ENCODE data around the gene TP63. TPM values are rescaled to one million over a fixed set of nuclear protein-coding genes. Genes with fewer than 3 reads are reported as not detected.

The TP63 gene
- total RNA-seq, 2 donors from 2014 or later = 0.31 to 0.35 TPM

- DNase-seq = no peak
- peak in 1 of 2 donors; percentile 54 for ATAC-seq
- intact Hi-C loops (cut with DNase I) = no loop called here
These were observed 306.3 kb downstream of the TP63 start for GRCh38 chr3:189937302-189938127.

GRCh38 chr3:189941125-189941524, 309.9 kb downstream of the TP63 start:
- intact Hi-C loops (cut with DNase I) = no loop called here
- no peak for DNase-seq
- no peak for ATAC-seq

DNA sequence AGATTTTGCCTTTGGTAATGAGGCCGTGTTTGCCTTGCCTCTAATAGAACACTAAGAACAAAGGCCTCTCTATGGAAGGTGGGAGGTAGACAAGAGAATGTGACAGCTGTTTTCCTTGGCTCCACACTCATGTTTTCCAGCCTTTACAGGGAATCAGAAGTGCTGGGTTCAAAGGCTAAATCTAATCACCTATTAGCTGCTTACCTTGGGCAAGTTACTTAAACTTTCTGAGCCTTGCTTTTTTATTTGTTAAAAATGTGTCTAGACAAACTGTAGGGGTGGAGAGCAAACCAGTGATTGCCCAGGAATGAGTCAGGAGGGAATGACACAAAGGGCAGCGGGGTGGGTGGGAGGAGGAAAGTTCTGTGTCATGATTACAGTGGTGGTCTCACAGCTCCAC, 310.5 kb downstream of the TP63 start:
- intact Hi-C loops (cut with DNase I) = no loop called here
- DNase-seq (no peak), ATAC-seq (peak in 1 of 2 donors; percentile 68)

DNA sequence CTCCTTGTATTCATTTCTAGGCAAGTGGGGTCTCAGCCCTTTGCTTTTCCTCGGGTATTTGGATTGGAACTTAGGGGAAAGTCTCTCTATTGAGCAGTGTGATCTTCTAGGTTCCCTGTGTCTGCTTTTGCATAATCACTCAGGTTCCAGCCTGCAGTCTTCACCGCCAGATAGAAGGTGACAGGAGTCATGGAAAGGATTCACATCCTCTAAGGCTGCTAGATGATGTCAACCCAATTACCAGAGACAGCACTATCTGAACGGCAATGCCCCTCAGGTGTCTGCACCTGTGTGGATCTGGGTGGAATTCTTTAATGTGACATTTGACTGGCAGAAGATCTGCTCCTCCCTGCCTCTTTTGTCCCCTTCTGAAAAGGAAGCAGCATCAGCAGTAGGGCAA, 311.8 kb downstream of the TP63 start:
- no peak for DNase-seq
- intact Hi-C loops (cut with DNase I) = no loop called here
- ATAC-seq = no peak

DNA sequence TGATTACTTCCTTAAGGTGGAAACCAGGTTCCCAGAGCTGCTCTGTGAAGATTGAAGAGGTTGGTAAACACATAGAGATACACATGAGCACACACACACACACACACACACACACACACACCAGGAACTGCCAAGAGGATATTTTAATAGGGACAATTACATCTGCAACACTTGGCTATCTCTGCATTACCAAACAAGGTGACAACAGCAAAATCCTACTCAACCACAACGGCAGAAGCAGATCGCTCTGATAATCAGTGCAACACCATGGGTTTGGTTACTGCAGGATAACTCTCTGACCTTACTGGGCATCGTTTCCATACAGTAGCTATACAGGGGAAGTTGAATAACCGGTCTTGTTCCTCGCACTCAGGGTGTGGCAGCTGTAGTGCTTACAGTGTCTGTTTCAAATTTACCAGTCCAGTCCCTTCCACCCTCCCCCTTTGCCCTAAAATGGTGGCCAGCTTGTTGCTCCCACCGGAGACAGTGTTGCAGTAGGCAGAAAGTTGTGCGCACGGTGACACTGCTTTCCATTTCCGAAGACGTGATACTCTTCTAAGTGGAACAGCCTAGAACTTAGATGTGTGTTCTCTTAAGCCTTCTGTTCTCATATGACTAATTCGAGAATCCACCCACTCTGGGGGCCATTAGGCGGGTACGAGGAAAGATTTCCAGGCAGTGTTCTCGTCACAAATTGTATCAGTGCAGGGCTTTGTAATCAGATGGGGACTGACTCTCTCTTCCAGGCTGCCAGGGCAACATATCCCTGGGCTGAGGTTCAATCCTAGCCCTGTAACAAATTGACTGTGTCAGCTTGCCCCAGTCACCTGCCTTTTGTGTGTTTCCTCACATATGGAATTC, 313.3 kb downstream of the TP63 start:
- ATAC-seq = no peak

GRCh38 chr3:189945935-189946709, 314.9 kb downstream of the TP63 start:
- no peak for ATAC-seq
- no peak for DNase-seq
- intact Hi-C loops (cut with DNase I) = loop anchor here in 1 of 2 donors (5.0 kb wide), 1 partner anchor 674 kb away; no protein-coding TSS in a partner anchor

More for the DNA sequence above, 313.3 kb downstream of the TP63 start:
- intact Hi-C loops (cut with DNase I) = loop anchor here in 1 of 2 donors (5.0 kb wide), 1 partner anchor 672 kb away; no protein-coding TSS in a partner anchor
- DNase-seq = no peak

Small RNA genes within 50 kb of the gene (microRNA-seq; reads per million reads assigned to microRNA genes)
- gene MIR944 = 0.81 to 1.6 reads per million in 2 donors

Measured in left cardiac atrium (tissue), 4 donors.